OCI-LY1 (cell line): ENCODE measurements around the gene TSBP1.

ENCODE experiments used
- EZH2 ChIP-seq: fragments of 200-600 bp; sonication (generic), shearing (Covaris generic); IDR thresholded peaks from 2 replicates; pipeline ENCODE4 v1.8.0; 2017; ENCODE audit warnings: borderline replicate concordance, mixed run types, mild to moderate bottlenecking, antibody characterized with exemption, low read length, moderate library complexity, mixed read lengths
- TF ChIP-seq, protein P1 (sequence below): fragments of 200-600 bp; sonication (generic), shearing (Covaris generic); IDR thresholded peaks from 2 replicates; pipeline ENCODE4 v1.5.1; 2017; ENCODE audit warnings: mild to moderate bottlenecking, antibody characterized with exemption, low read length, moderate library complexity, mixed read lengths

DNA sequence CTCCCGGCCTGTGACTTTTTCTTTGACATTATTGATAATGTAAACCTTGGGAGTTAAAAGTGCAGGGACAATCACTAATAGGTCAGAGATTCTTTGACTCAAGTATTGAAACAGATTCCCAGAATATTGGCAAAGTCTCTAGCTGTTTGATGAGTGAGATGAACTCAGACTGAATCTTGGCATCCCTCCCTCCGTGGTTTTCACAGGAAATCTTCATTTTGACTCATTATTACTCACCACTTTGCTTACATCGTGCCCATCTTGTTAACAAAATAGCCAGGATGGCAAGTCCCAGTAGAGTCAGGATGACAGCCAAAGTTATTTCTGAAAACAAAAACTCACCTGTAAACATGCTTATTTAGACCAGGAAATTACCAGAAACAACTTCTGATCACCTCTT, 2.0 kb downstream of the TSBP1 start:
- TF ChIP-seq, protein P1, sequence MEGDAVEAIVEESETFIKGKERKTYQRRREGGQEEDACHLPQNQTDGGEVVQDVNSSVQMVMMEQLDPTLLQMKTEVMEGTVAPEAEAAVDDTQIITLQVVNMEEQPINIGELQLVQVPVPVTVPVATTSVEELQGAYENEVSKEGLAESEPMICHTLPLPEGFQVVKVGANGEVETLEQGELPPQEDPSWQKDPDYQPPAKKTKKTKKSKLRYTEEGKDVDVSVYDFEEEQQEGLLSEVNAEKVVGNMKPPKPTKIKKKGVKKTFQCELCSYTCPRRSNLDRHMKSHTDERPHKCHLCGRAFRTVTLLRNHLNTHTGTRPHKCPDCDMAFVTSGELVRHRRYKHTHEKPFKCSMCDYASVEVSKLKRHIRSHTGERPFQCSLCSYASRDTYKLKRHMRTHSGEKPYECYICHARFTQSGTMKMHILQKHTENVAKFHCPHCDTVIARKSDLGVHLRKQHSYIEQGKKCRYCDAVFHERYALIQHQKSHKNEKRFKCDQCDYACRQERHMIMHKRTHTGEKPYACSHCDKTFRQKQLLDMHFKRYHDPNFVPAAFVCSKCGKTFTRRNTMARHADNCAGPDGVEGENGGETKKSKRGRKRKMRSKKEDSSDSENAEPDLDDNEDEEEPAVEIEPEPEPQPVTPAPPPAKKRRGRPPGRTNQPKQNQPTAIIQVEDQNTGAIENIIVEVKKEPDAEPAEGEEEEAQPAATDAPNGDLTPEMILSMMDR = no peak
- TF ChIP-seq EZH2 = no peak
